Hematopoietic multipotent progenitor cell (in vitro differentiated cells): Measurements from ENCODE around the gene CTIF. TPM values are rescaled to one million over a fixed set of nuclear protein-coding genes. Genes with fewer than 3 reads are reported as not detected.

ENCODE experiments used
- DNase-seq, 3 donors: peaks; one replicate each; pipeline ENCODE4 v3.0.0-alpha.2; 2011 to 2015; ENCODE audit warnings: low read depth in 2 of 3, low spot score in 2 of 3
- total RNA-seq: library from RNA; depleted of rRNA; stranded (reverse); fragments of >200 nt; gene quantifications from one replicate; pipeline ENCODE4 v1.2.3, GENCODE V29; 2012

The CTIF gene
- total RNA-seq, 1 donor = 8.6 TPM

DNA sequence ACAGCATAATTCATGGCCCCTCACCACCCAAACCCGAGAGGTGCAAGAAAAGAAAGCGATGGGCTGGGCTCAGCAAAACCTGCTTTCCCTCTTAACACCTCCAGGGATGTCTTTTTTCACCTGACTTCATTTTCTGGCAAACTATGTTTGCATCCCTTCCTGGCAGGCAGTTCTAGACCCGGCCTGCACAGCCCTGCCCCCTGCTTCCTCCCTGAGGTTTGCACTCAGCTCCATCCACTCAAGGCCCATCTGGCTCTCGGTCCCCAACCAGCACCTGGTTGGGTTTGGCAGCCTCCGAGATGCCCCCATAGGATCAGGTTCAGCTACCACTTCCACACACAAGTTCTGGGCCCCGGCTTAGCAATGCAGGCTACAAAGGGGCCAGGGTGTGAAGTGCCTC, 226.2 kb downstream of the CTIF start:
- DNase-seq = no peak

GRCh38 chr18:48766026-48766425, 227.2 kb downstream of the CTIF start:
- no peak for DNase-seq

- DNase-seq = no peak
These were observed 227.7 kb downstream of the CTIF start for GRCh38 chr18:48766487-48766886.

DNA sequence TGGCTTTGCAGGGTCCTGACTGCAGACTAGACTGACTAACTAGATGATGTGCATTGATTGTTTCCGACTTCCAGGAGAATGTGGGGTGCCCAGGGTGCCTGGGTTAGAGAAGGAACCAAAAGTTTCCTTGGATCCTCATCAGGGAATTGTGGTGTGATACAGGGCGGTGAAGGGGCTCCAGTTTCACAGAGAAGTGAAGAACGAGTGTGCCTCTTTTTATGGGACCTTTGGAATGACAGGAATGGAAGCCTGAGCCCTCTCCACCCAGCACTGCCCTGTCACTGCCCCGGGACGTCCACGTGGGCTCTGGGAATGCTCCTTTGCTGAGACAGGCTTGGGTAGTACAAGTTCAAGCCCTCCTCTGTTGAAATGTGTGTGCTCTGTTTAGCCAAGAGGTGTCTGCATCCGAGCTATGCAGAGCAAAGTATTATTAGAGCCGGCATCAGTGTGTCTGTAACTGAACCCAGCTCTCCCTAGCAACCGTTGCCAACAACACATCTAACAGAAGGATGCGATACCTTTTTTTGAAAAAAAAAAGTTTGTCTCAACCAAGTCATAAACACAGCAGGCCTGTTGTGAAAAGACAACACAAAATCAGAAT, 228.4 kb downstream of the CTIF start:
- no peak for DNase-seq

DNA sequence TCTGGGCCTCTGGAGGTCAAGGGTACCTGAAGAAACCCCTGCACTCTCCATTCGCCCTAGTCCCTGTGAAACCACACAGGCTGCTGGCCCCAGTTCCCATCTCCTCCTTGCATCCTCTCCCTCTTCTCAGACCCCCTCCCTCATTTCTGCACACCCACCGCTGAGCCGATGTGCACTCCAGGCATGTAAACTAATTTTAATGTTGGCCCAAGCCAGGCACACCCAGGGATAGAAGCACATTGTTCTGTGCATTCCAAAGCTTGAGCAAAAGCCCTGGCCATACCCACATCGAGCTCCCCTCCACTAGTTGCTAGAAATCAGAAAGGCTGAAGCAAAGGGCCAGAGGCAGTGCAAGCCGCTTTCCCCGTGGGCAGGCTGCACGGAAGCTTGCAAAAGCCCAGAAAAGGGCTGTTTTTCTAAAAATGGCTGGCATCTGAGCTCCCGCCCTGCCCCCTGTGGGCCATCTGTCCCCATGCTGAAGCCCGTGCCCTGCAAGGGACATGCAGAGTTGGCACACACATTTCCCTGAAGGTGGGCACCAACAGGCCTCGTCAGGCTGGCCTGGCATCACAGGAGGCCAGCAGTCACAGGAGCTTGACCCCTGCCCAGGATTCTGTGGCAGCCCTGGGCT, 230.3 kb downstream of the CTIF start:
- no peak for DNase-seq

- DNase-seq = no peak
These were observed 231.4 kb downstream of the CTIF start for GRCh38 chr18:48770243-48770642.

- DNase-seq = peak in 2 of 3 donors; percentile 67 to 87
These were observed 233.0 kb downstream of the CTIF start for GRCh38 chr18:48771641-48772375.

DNA sequence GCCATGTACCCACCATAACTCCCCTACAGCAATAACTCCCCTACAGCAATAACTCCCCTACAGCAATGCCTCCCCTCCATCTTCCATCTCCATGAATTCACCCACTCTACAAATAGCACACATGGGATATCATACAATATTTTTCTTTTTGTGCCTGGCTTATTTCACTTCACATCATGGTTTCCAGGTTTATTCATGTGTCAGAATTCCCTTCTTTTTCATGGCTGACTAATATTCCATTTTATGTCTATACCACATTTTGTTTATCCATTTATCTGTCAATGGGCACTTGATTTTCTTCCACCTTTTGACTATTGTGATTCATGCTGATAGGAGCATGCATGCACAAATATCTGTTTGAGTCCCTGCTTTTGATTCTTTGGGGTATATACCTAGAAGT, 233.6 kb downstream of the CTIF start:
- DNase-seq = no peak

DNA sequence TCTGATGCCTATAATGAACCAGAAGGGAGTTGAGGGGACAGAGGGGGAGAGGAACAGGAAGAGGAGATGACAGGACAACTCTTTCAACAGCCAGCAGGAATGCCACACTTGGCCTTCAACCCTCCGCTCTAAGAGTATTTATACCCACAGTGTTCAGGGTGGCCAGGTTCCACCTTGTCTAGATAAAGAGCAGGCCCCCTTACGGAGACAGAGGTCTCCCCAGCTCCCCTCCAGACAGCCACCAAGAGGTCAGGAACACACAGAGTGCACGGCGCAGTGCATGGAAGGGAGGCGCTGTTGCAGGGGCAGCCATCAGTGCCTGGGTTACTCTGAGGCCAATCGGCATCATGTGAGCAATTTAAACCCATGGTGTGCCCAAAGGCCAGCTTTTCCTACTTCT, 235.0 kb downstream of the CTIF start:
- DNase-seq = no peak

GRCh38 chr18:48774941-48775340, 236.1 kb downstream of the CTIF start:
- DNase-seq = no peak

DNA sequence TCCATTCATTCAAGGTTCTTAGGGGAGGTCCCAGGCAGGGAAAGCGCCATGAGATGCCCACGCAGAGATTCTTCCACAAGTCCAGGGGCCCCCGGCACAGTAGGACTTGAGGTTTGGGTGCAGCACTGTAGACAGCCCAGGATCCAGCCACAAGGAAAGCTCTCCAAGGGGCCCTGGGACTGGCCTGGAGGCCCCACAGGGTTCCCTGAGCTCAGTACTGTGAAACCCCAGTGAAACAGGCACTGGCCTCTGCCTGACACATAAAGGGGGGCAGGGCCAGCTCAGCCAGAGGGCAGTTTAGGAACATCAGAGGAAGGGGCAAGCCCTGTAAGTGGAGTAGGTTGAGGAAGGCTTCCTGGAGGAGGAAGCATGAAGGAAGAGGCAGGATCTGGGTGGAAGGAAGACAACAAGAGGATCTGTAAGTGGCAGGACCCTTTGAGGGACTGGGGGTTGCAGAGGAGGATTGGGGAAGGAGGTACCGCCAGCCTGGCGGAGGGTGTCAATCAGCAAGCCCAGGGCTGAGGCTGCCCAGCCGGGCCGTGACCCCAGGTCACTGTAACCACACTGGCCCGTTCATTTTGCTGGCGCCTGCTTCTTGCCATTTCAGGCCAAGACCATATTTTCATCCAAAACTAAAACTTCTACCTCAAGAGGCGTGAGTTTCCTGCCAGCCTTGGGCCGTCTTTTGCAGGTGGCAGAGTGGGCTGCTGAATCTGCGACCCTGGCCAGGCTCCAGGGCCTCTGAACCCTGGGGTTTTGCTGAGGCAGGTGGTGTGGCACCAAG, 236.7 kb downstream of the CTIF start:
- no peak for DNase-seq

DNA sequence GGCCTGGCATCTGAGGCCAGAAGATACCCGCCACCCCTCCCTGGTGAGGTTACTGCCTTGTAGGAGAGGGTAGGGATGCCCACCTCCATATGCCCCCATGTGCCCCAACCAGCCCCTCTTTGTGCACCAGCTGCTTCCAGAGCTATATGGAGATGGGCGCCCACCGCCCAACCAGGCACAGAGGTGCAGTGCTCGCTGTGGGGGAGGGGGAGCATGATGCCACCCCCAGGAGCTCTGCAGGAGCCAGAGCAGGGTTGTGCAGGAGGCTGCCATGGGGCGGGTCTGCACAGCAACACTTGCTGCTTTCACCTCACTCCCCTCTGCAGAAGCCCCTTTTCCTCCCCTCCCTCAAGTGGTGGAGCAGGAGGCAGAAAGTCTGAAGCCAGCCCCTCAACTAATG, 237.3 kb downstream of the CTIF start:
- no peak for DNase-seq

- no peak for DNase-seq
These were observed 237.8 kb downstream of the CTIF start for GRCh38 chr18:48776641-48777025.

DNA sequence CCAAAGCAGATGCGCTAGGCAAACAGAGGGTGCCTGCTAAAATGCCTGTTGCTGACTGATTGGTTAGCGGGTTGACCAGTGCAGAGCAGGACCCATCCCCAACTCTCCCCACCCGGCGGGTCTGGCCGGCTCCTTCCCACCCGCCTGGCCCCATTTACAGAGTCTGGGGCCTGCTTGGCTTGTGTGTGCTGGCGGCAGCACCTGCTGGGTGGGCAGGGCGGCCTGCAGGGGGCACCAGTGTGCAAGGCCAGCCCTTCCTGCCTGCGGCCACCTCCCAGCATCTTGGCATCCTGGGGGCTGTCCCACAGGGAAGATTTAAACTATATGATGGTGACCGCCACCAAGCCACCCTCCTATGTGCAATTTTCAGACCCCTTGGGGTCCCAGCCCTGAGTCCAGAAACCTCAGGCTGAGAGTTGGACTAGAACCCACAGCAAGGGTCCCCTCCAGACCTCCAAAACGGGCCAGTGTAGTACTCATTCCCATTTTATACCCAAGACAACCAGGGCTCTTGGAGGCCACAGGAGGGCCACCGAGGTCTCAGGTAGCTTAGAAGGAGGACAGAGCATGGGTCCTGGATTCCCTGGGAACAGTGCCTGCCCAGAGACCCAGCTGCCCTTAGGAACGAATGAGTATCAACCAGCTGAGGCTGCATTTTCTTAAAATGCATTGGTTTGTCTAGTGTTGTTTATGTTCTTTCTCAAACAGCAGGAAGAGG, 238.4 kb downstream of the CTIF start:
- peak; percentile 32 to 47 (median 44) for DNase-seq

DNA sequence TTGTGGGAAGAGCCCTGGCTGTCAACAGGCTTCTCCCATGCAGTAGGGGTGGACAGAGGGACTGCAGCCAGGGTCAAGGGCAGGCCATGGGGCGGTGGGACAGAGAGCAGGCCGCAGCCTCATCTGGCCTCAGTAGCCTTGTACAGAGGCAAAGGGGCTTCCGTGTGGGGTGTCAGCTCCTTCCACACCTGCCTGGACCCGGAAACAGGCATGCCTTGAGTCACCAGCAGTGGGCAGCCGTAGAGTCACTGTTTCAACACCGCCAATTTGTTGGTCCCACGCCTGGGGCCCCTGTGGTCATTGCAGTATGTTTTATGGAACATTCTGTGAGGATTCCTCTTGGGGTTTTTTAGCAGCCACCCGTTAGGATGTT, 238.9 kb downstream of the CTIF start:
- no peak for DNase-seq

- no peak for DNase-seq
These were observed 239.6 kb downstream of the CTIF start for GRCh38 chr18:48778344-48779011.

GRCh38 chr18:48779462-48779861, 240.6 kb downstream of the CTIF start:
- DNase-seq = no peak

- no peak for DNase-seq
These were observed 241.5 kb downstream of the CTIF start for GRCh38 chr18:48780201-48780912.

DNA sequence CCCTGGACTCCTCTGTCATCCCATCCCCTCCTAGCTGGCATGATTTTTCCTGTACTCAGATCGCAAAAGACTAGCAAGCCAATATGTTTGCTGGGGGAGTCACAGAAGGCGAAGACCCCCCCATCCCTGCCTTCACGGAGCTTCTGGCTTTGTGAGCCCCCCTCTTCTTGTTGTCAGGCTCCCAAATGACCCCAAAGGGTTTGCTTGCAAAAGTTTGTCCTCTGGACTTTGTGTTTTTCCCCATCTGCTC, 242.0 kb downstream of the CTIF start:
- no peak for DNase-seq
